ENCODE measurements around the gene UBAP1L. TPM values are rescaled to one million over a fixed set of nuclear protein-coding genes. Genes with fewer than 3 reads are reported as not detected.

UBAP1L gene
- total RNA-seq, 2 donors from 2014 or later: 7.8 to 8.4 TPM

- peaks cover 8% of the 10 kb centered on the region for H3K36me3 Mint-ChIP-seq (ENCODE audit: low read depth)
- peaks cover 4% of the 10 kb centered on the region for H3K9me3 ChIP-seq (ENCODE audit: control insufficient read depth, low read length, poor library complexity, severe bottlenecking)
- ATAC-seq (no peak), DNase-seq (no peak)
- H3K4me1 Mint-ChIP-seq: peaks cover 6% of the 10 kb centered on the region
- no peak overlapping the region for H3K4me3 Mint-ChIP-seq
- H3K27ac Mint-ChIP-seq: no peak overlapping the region
- H3K27me3 Mint-ChIP-seq: peaks cover 48% of the 10 kb centered on the region
These were observed 52.3 kb downstream of the UBAP1L start for GRCh38 chr15:65062726-65063125.

- peaks cover 2% of the 10 kb centered on the region for H3K4me1 Mint-ChIP-seq
- ATAC-seq (no peak), DNase-seq (no peak)
- H3K27me3 Mint-ChIP-seq: peaks cover 44% of the 10 kb centered on the region
- H3K9me3 ChIP-seq (ENCODE audit: control insufficient read depth, low read length, poor library complexity, severe bottlenecking): peaks cover 4% of the 10 kb centered on the region
- H3K36me3 Mint-ChIP-seq (ENCODE audit: low read depth): peaks cover 5% of the 10 kb centered on the region
- H3K4me3 Mint-ChIP-seq: no peak overlapping the region
- no peak overlapping the region for H3K27ac Mint-ChIP-seq
These were observed 52.9 kb downstream of the UBAP1L start for GRCh38 chr15:65062061-65062460.

DNA sequence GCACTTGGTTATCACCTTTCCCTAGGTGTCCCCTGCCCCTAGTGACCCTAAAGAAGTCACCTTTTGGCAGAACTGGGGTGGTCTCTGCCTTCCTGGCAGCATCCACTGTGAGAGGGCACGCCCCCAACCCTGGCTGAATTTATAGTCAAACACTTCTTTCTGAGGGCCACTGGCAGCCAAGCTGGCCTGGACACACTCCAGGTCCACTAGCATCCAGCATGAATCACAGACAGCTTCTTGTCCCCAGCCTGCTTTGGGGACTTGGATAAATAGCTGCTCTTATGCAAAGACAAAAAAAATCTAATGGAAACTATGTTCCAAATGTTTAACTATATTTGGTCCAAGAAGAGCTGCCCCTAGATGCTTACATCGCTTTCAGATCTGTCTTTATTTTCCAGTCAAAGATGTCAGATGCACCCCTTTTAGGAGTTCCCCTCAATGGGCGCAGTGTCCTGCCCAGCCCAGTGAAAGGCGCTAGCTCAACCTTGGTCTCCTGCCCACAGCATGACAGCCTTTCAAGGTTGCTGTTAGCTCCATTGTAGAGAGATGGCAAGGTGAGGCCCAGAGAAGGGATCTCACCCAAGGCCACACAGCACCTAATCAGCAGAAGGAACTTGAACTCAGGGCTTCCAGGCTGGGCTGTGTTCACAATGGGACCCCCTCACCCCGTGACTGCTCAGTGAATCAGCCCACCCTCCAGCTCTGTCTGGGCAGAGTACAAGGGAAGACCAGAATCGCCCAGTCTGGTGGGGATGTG, 54.2 kb downstream of the UBAP1L start:
- no peak for ATAC-seq
- Mint-ChIP-seq H3K4me1 (peaks cover under 1% of the 10 kb centered on the region), H3K27ac (no peak overlapping the region)

DNA sequence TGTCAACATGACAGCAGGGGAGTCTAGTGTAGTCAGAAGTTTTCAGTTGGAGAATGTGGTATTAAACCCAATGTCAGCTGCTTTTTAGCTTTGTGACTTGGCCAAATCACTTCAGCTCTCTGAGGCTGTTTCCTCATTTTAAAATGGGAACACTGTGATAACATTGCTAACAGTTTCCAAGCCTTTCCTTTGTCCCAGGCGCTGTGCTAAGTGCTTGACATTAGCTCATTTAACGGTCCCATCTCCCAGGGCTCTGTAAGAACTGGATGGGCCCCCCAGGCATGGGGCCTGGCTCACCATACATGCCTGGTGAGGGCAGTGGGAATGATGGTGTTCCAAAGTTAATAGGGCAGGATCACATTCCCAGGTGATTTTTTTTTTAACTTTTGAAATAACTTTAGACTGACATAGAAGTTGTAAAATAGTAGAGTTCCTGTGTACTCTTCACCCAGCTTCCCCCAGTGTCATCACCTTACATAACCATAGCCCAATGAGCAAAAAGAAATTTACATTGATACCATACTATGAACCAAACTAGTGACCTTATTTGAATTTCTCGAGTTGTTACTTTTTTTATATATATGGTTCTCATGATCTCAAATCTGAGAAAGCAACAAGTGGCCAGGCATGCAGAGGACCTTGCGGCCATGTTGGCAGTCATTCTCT, 54.9 kb downstream of the UBAP1L start:
- H3K27ac Mint-ChIP-seq: no peak overlapping the region
- ATAC-seq (no peak), DNase-seq (no peak)
- H3K27me3 Mint-ChIP-seq: peaks cover 39% of the 10 kb centered on the region
- H3K4me3 Mint-ChIP-seq: no peak overlapping the region
- peaks cover 4% of the 10 kb centered on the region for H3K9me3 ChIP-seq (ENCODE audit: control insufficient read depth, low read length, poor library complexity, severe bottlenecking)
- no peaks in the 10 kb centered on the region for H3K4me1 Mint-ChIP-seq
- H3K36me3 Mint-ChIP-seq (ENCODE audit: low read depth): peaks cover 4% of the 10 kb centered on the region

More for the DNA sequence above, 54.2 kb downstream of the UBAP1L start:
- Mint-ChIP-seq H3K4me3 (no peak overlapping the region), H3K27me3 (peaks cover 42% of the 10 kb centered on the region), H3K36me3 (ENCODE audit: low read depth) (peaks cover 5% of the 10 kb centered on the region)
- DNase-seq: no peak
- H3K9me3 ChIP-seq (ENCODE audit: control insufficient read depth, low read length, poor library complexity, severe bottlenecking): peaks cover 4% of the 10 kb centered on the region

GRCh38 chr15:65059369-65059750, 55.6 kb downstream of the UBAP1L start:
- Mint-ChIP-seq H3K4me3 (no peak overlapping the region), H3K4me1 (no peaks in the 10 kb centered on the region), H3K27ac (no peak overlapping the region), H3K27me3 (peaks cover 37% of the 10 kb centered on the region), H3K36me3 (ENCODE audit: low read depth) (peaks cover 4% of the 10 kb centered on the region)
- H3K9me3 ChIP-seq (ENCODE audit: control insufficient read depth, low read length, poor library complexity, severe bottlenecking): peaks cover 4% of the 10 kb centered on the region
- ATAC-seq (no peak), DNase-seq (no peak)

GRCh38 chr15:65058394-65059368, 56.3 kb downstream of the UBAP1L start:
- no peak for DNase-seq
- H3K9me3 ChIP-seq (ENCODE audit: control insufficient read depth, low read length, poor library complexity, severe bottlenecking): peaks cover 4% of the 10 kb centered on the region
- no peak overlapping the region for H3K4me3 Mint-ChIP-seq
- H3K27ac Mint-ChIP-seq: no peak overlapping the region
- peaks cover 4% of the 10 kb centered on the region for H3K36me3 Mint-ChIP-seq (ENCODE audit: low read depth)
- no peaks in the 10 kb centered on the region for H3K4me1 Mint-ChIP-seq
- peaks cover 35% of the 10 kb centered on the region for H3K27me3 Mint-ChIP-seq
- no peak for ATAC-seq

GRCh38 chr15:65057549-65057940, 57.5 kb downstream of the UBAP1L start:
- Mint-ChIP-seq H3K27ac (no peak overlapping the region), H3K36me3 (ENCODE audit: low read depth) (peaks cover 2% of the 10 kb centered on the region), H3K27me3 (peaks cover 24% of the 10 kb centered on the region), H3K4me3 (no peak overlapping the region), H3K4me1 (no peaks in the 10 kb centered on the region)
- DNase-seq (no peak), ATAC-seq (no peak)
- peaks cover 4% of the 10 kb centered on the region for H3K9me3 ChIP-seq (ENCODE audit: control insufficient read depth, low read length, poor library complexity, severe bottlenecking)

DNA sequence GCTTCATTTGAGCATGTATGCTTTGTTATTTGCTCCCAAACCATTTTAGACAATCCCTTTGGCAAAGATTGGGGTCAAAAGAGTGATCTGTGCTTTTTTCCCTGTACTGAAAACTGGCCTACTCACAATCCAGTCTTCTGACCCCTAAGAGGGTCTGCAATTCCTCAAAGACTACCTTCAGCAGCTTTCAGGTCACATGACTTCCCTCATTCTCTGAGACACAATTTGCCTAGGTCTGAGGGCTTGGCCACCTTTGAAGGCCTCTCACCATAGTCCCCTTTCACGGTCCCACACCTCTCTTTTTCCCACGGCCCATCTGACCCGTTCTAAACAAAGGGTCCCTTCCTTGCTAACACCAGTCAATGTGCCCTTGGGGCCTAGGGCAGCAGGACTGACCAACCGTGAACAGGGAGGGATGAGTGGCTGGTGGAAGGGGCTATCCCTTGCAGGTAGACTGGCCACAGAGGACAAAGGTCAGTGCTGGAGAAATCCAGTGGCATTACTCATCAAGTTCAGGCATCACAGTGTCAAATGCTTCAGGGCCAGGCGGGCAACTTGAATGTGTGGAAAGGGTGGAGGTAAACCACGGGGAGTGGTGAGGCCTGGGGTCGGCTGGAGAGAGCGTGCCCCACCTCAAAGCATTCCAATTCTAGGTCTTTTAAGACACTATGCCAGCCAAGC, 58.0 kb downstream of the UBAP1L start:
- no peak for ATAC-seq
- Mint-ChIP-seq H3K4me3 (no peak overlapping the region), H3K4me1 (no peaks in the 10 kb centered on the region), H3K27ac (no peak overlapping the region), H3K27me3 (peaks cover 19% of the 10 kb centered on the region), H3K36me3 (ENCODE audit: low read depth) (peaks cover 2% of the 10 kb centered on the region)
- peaks cover 4% of the 10 kb centered on the region for H3K9me3 ChIP-seq (ENCODE audit: control insufficient read depth, low read length, poor library complexity, severe bottlenecking)
- DNase-seq: no peak

GRCh38 chr15:65056106-65056505, 58.9 kb downstream of the UBAP1L start:
- Mint-ChIP-seq H3K36me3 (ENCODE audit: low read depth) (peaks cover 2% of the 10 kb centered on the region), H3K27ac (no peak overlapping the region), H3K4me3 (no peak overlapping the region), H3K4me1 (no peaks in the 10 kb centered on the region), H3K27me3 (peaks cover 18% of the 10 kb centered on the region)
- ATAC-seq: no peak
- DNase-seq: no peak
- H3K9me3 ChIP-seq (ENCODE audit: control insufficient read depth, low read length, poor library complexity, severe bottlenecking): peaks cover 4% of the 10 kb centered on the region

GRCh38 chr15:65055201-65055870, 59.7 kb downstream of the UBAP1L start:
- ATAC-seq (no peak), DNase-seq (no peak)
- no peak overlapping the region for H3K4me3 Mint-ChIP-seq
- peaks cover under 1% of the 10 kb centered on the region for H3K4me1 Mint-ChIP-seq
- peaks cover 2% of the 10 kb centered on the region for H3K9me3 ChIP-seq (ENCODE audit: control insufficient read depth, low read length, poor library complexity, severe bottlenecking)
- peaks cover 13% of the 10 kb centered on the region for H3K27me3 Mint-ChIP-seq
- no peak overlapping the region for H3K27ac Mint-ChIP-seq
- peaks cover 2% of the 10 kb centered on the region for H3K36me3 Mint-ChIP-seq (ENCODE audit: low read depth)

DNA sequence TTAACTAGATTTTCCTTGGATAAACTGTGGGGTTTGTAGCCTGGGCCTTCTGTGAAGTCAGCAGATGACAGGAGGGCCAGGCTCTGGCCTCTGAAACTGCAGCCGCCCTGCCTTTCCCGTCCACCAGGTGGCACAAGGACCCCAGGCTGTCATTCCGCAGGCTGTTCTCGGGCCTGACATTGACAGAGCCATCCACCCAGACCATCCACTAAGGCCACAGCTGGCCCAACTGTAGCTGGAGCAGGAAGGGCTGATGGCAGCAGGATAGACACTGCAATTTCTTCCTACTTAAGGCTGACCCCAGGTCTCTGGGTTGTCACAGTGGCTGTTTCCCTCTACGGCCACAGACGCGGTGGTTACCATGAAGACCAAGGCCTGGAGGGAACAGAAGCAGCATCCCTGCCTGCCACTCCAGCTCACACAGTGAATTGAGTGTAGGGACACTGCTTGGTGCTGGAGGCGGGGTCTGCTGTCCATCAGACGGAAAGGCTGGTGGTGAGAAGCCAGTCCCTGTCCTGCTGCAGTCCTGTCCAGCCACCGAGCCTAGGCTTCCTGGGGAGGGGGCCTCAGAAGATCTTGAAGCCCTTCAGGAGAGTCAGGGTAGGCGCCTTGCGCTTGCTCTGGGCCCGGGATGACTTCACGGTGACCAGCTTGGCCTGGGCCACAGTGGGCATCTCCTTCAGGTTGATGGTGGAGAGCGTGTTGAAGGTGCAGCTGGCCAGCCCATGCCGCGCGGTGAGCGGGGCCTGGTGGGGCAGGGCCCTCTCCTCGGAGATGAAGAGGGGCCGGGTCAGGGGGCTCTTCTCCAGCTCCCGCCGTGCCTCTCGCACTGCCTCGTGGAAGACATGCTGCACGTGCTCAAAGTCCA, 60.4 kb downstream of the UBAP1L start:
- Mint-ChIP-seq H3K36me3 (ENCODE audit: low read depth) (peaks cover 2% of the 10 kb centered on the region), H3K27me3 (peaks cover 16% of the 10 kb centered on the region), H3K4me3 (no peak overlapping the region), H3K27ac (no peak overlapping the region), H3K4me1 (peaks cover 4% of the 10 kb centered on the region)
- DNase-seq: peak in 1 of 3 donors; percentile 37
- H3K9me3 ChIP-seq (ENCODE audit: control insufficient read depth, low read length, poor library complexity, severe bottlenecking): no peaks in the 10 kb centered on the region
- peak; percentile 26 for ATAC-seq

Measured in T-helper 17 cell (primary cell).